ENCODE results near the gene C21orf58. TPM values are rescaled to one million over a fixed set of nuclear protein-coding genes. Genes with fewer than 3 reads are reported as not detected.

Gene C21orf58
- polyA plus RNA-seq, 3 donors, result 0.15 to 0.73 (median 0.21) TPM

- Mint-ChIP-seq H3K36me3 (peaks cover 7 to 30% of the 10 kb centered on the region in 2 donors), H3K4me1 (peaks cover 50% of the 10 kb centered on the region), H3K27me3 (ENCODE audit: low read depth in 3 of 3) (peaks cover 0 to 2% (median 0%) of the 10 kb centered on the region in 3 donors), H3K4me3 (peak within 1 kb of the TSS; percentile 89 to 93), H3K9me3 (no peaks in the 10 kb centered on the region), H3K27ac (peak within 1 kb of the TSS; percentile 82 to 96 (median 95))
- Histone ChIP-seq H3K27ac (ENCODE audit: low read depth in 1 of 2, low read length in 2 of 2) (peak within 1 kb of the TSS; percentile 85 to 89), H3K4me1 (ENCODE audit: control insufficient read depth in 1 of 2, insufficient read depth in 2 of 2, low read length in 2 of 2) (peaks cover 42 to 55% of the 10 kb centered on the region in 2 donors), H3K79me2 (ENCODE audit: insufficient read depth, low read length) (peaks cover 55% of the 10 kb centered on the region), H3K4me2 (replicated peaks; ENCODE audit: extremely low read depth, low read length, poor library complexity, severe bottlenecking) (peak within 1 kb of the TSS; percentile 94), H3K9me3 (replicated peaks in 1 of 2; ENCODE audit: control insufficient read depth in 1 of 2, insufficient read depth in 1 of 2, low read length in 2 of 2) (no peaks in the 10 kb centered on the region), H3K27me3 (ENCODE audit: control insufficient read depth in 2 of 2, insufficient read depth in 2 of 2, low read length in 2 of 2) (no peaks in the 10 kb centered on the region), H4K20me1 (ENCODE audit: insufficient read depth, low read length) (peaks cover 39% of the 10 kb centered on the region), H2AFZ (ENCODE audit: insufficient read depth, low read depth, low read length, poor library complexity, severe bottlenecking) (peak within 1 kb of the TSS; percentile 93), H3K9ac (ENCODE audit: insufficient read depth, low read length, poor library complexity, severe bottlenecking) (peak within 1 kb of the TSS; percentile 88), H3K4me3 (replicated peaks in 1 of 3; ENCODE audit: low read depth in 2 of 3, low read length in 3 of 3) (peak within 1 kb of the TSS; percentile 58 to 95 (median 73)), H3K36me3 (replicated peaks in 1 of 2; ENCODE audit: control insufficient read depth in 1 of 2, insufficient read depth in 2 of 2, low read length in 2 of 2) (peaks cover 6 to 14% of the 10 kb centered on the region in 2 donors)
- no peak for TF ChIP-seq CTCF (IDR thresholded peaks at IDR 0.05)
- WGBS (ENCODE audit: insufficient coverage), result under 1% methylated on average over 84 of the region's 105 CpGs
- peak; percentile 79 to 84 (median 81) for DNase-seq
- intact Hi-C loops (cut with micrococcal nuclease), result loop anchor here (1.0 to 5.0 kb wide), 2 partner anchors 36 to 38 kb away; partner anchors contain the start of genes PCNT (in 2 of the 2) and C21orf58 (in 1 of the 2)
Observed at GRCh38 chr21:46285761-46286647, 37.7 kb downstream of the C21orf58 start, which contains the start of gene YBEY. Gene YBEY, plus strand, starts transcription at chr21:46286342. Its CDS starts 572 bp downstream, at chr21:46286914.

- Histone ChIP-seq H4K20me1 (ENCODE audit: insufficient read depth, low read length) (peaks cover 45% of the 10 kb centered on the region), H3K4me1 (ENCODE audit: control insufficient read depth in 1 of 2, insufficient read depth in 2 of 2, low read length in 2 of 2) (peaks cover 42 to 55% of the 10 kb centered on the region in 2 donors), H3K4me3 (replicated peaks in 1 of 3; ENCODE audit: low read depth in 2 of 3, low read length in 3 of 3) (peak within 1 kb of the TSS; percentile 58 to 95 (median 73)), H3K27me3 (ENCODE audit: control insufficient read depth in 2 of 2, insufficient read depth in 2 of 2, low read length in 2 of 2) (no peaks in the 10 kb centered on the region), H3K36me3 (replicated peaks in 1 of 2; ENCODE audit: control insufficient read depth in 1 of 2, insufficient read depth in 2 of 2, low read length in 2 of 2) (peaks cover 13 to 22% of the 10 kb centered on the region in 2 donors), H2AFZ (ENCODE audit: insufficient read depth, low read depth, low read length, poor library complexity, severe bottlenecking) (peak within 1 kb of the TSS; percentile 93), H3K79me2 (ENCODE audit: insufficient read depth, low read length) (peaks cover 61% of the 10 kb centered on the region), H3K4me2 (replicated peaks; ENCODE audit: extremely low read depth, low read length, poor library complexity, severe bottlenecking) (peak within 1 kb of the TSS; percentile 94), H3K27ac (ENCODE audit: low read depth in 1 of 2, low read length in 2 of 2) (peak within 1 kb of the TSS; percentile 85 to 89), H3K9ac (ENCODE audit: insufficient read depth, low read length, poor library complexity, severe bottlenecking) (peak within 1 kb of the TSS; percentile 88), H3K9me3 (replicated peaks in 1 of 2; ENCODE audit: control insufficient read depth in 1 of 2, insufficient read depth in 1 of 2, low read length in 2 of 2) (no peaks in the 10 kb centered on the region)
- H3K4me1 Mint-ChIP-seq, result peaks cover 50% of the 10 kb centered on the region
- H3K27ac Mint-ChIP-seq, result peak within 1 kb of the TSS; percentile 82 to 96 (median 95)
- DNase-seq, result no peak
- no CpG with 5 or more reads among the region's 6 CpGs for WGBS (ENCODE audit: insufficient coverage)
- H3K27me3 Mint-ChIP-seq (ENCODE audit: low read depth in 3 of 3), result peaks cover 0 to 2% (median 0%) of the 10 kb centered on the region in 3 donors
- peaks cover 13 to 36% of the 10 kb centered on the region in 2 donors for H3K36me3 Mint-ChIP-seq
- H3K9me3 Mint-ChIP-seq, result peaks cover 0 to under 1% (median 0%) of the 10 kb centered on the region in 7 donors
- intact Hi-C loops (cut with micrococcal nuclease), result loop anchor here in 1 of 2 donors (5.0 kb wide), 1 partner anchor 37 kb away; the partner anchor contains the start of genes C21orf58 and PCNT
- H3K4me3 Mint-ChIP-seq, result peak within 1 kb of the TSS; percentile 89 to 93
- no peak for TF ChIP-seq CTCF (IDR thresholded peaks at IDR 0.05)
Observed at GRCh38 chr21:46285206-46285661, 38.4 kb downstream of the C21orf58 start, which contains the start of gene MCM3AP. Gene MCM3AP, minus strand, starts transcription at chr21:46285611. Its CDS starts 325 bp downstream, at chr21:46285286.
